OCI-LY1 (cell line): ENCODE data around the gene SH3D19.

ENCODE experiments used
- CTCF ChIP-seq: fragments of 200-600 bp; sonication (generic), shearing (Covaris generic); IDR thresholded peaks from 2 replicates; pipeline ENCODE4 v1.5.1; 2017; ENCODE audit warnings: mild to moderate bottlenecking, antibody characterized with exemption, low read length, moderate library complexity, mixed read lengths
- EZH2 ChIP-seq: fragments of 200-600 bp; sonication (generic), shearing (Covaris generic); IDR thresholded peaks from 2 replicates; pipeline ENCODE4 v1.8.0; 2017; ENCODE audit warnings: borderline replicate concordance, mixed run types, mild to moderate bottlenecking, antibody characterized with exemption, low read length, moderate library complexity, mixed read lengths

GRCh38 chr4:151359576-151359975 is 34.2 kb upstream of the SH3D19 start:
- no peak for TF ChIP-seq CTCF
- TF ChIP-seq EZH2 = no peak
